GM12878 (cell line): ENCODE results near the gene MEI1.

Experiments
- CBX3 ChIP-seq: fragments of 200-600 bp; sonication (generic); IDR thresholded peaks from 2 replicates; pipeline ENCODE4 v1.6.1; 2016; ENCODE audit warnings: low read depth, borderline replicate concordance
- CTCF ChIP-seq, 3 experiments: IDR thresholded peaks in 2 of 3; conservative IDR thresholded peaks in 1 of 3; 2 replicates each; pipeline ENCODE4 v1.5.1; 2011; ENCODE audit warnings: low read depth in 3 of 3, low read length in 3 of 3, mild to moderate bottlenecking in 3 of 3, control low read depth in 2 of 3, moderate library complexity in 2 of 3, inconsistent platforms in 1 of 3, mixed read lengths in 1 of 3; ENCODE audit not compliant: control insufficient read depth in 2 of 3, insufficient read depth in 1 of 3; ENCODE audit errors: extremely low read depth in 1 of 3
- ESRRA ChIP-seq: IDR thresholded peaks from 2 replicates; pipeline ENCODE4 v1.6.1; 2012; ENCODE audit warnings: mild to moderate bottlenecking, low read length, improper control_type of control experiment
- MAX ChIP-seq: IDR thresholded peaks from 2 replicates; pipeline ENCODE4 v1.6.1; 2012; ENCODE audit warnings: low read depth, low read length, improper control_type of control experiment
- MXI1 ChIP-seq: fragments of 150-350 bp; IDR thresholded peaks from 2 replicates; pipeline ENCODE4 v1.6.1; 2011; ENCODE audit warnings: low read depth, mild to moderate bottlenecking, inconsistent platforms, low read length, improper control_type of control experiment
- REST ChIP-seq: IDR thresholded peaks from 2 replicates; pipeline ENCODE4 v1.6.1; 2012; ENCODE audit warnings: mild to moderate bottlenecking, low read depth, low read length
- RFX5 ChIP-seq: IDR thresholded peaks from 2 replicates; pipeline ENCODE4 v1.6.1; 2011; ENCODE audit warnings: low read depth, low read length, improper control_type of control experiment
- SP1 ChIP-seq: IDR thresholded peaks from one replicate; pipeline ENCODE4 v1.6.1; 2011; ENCODE audit warnings: low read depth, low read length
- USF2 ChIP-seq: IDR thresholded peaks from 2 replicates; pipeline ENCODE4 v1.6.1; 2011; ENCODE audit warnings: low read depth, low read length, improper control_type of control experiment, borderline replicate concordance
- ZSCAN29 ChIP-seq: fragments of 450-650 bp; IDR thresholded peaks from 2 replicates; pipeline ENCODE4 v1.6.1; 2017; ENCODE audit warnings: mild to moderate bottlenecking, moderate library complexity

- TF ChIP-seq SP1 (no peak), MAX (no peak), CTCF (IDR thresholded peaks at IDR 0.05 in 2 of 3, conservative IDR thresholded peaks at IDR 0.05 in 1 of 3; ENCODE audit: control insufficient read depth in 2 of 3, extremely low read depth in 1 of 3, insufficient read depth in 1 of 3, low read depth in 3 of 3, low read length in 3 of 3) (peak; percentile 27 to 48 (median 42); a peak in 3 of 6 replicates), USF2 (no peak), ESRRA (no peak), RFX5 (no peak), ZSCAN29 (no peak), MXI1 (no peak), CBX3 (no peak), REST (no peak)
Measured at GRCh38 chr22:41672780-41673509, 26.4 kb upstream of the MEI1 start.
